K562 (cell line): ENCODE data around the gene CTDSP1. TPM values are rescaled to one million over a fixed set of nuclear protein-coding genes. Genes with fewer than 3 reads are reported as not detected.

Experiments
- ATAC-seq: fragments of 200-7000 bp; cut with Tn5 transposase; 3 replicates; pipeline ENCODE4 v1.9.1; 2020; ENCODE audit warnings: moderate library complexity
- BruUV-seq: library from RNA; stranded (reverse); fragments of 400-500 nt; replicated peaks from 2 replicates; lab custom pipeline; 2021; lab: Mats Ljungman, UMichigan
- CTCF ChIA-PET: fragments of 300-600 bp; formaldehyde crosslinking; extraction: SDS; loops from one replicate; lab custom pipeline; 2021; ENCODE audit warnings: low intra/inter-chr PET ratio; lab: Yijun Ruan, JAX
- POLR2A ChIA-PET: fragments of 300-600, 350-650 bp; sonication (Branson Sonifier 250); formaldehyde crosslinking; extraction: SDS; loops from one replicate; lab custom pipeline; 2021; ENCODE audit warnings: antibody characterized with exemption, inconsistent platforms; lab: Yijun Ruan, JAX
- DNase-seq, 4 experiments: peaks; one replicate each; pipeline versions ENCODE4 v3.0.0 to v3.0.0-alpha.2; 2011 to 2018; ENCODE audit warnings: low spot score in 3 of 4, mixed read lengths in 3 of 4; ENCODE audit errors: extremely low read depth in 1 of 4
- FAIRE-seq: peaks from 2 replicates; lab custom pipeline; 2011; peaks lifted over from hg19 to GRCh38; lab: Jason Lieb, UNC
- H2AFZ ChIP-seq: 2 replicates; pipeline ENCODE4 v1.6.0; 2011; ENCODE audit warnings: low read depth, low read length, control low read depth, inconsistent platforms
- H3K27ac ChIP-seq: fragments of 200-600 bp; 3 replicates; pipeline ENCODE4 v1.8.0; 2011; ENCODE audit warnings: low read depth, mild to moderate bottlenecking, control low read depth, inconsistent platforms, low read length, moderate library complexity, mixed read lengths; ENCODE audit errors: extremely low read depth
- H3K27me3 ChIP-seq, 2 experiments: fragments of 300-600 bp in 1 of 2; 2 replicates in 1 of 2; 3 replicates in 1 of 2; pipeline versions ENCODE4 v1.6.0 to v1.8.0; 2011; ENCODE audit warnings: inconsistent platforms in 2 of 2, low read length in 2 of 2, mild to moderate bottlenecking in 1 of 2, mixed read lengths in 1 of 2, moderate library complexity in 1 of 2; ENCODE audit not compliant: control insufficient read depth in 2 of 2, insufficient read depth in 2 of 2
- H3K36me3 ChIP-seq: fragments of 300-600 bp; 3 replicates; pipeline ENCODE4 v1.8.0; 2011; ENCODE audit warnings: mild to moderate bottlenecking, low read length, inconsistent platforms; ENCODE audit not compliant: control insufficient read depth, insufficient read depth
- H3K4me1 ChIP-seq, 2 experiments: fragments of 200-600 bp in 1 of 2; replicated peaks in 1 of 2; 2 replicates in 1 of 2; 3 replicates in 1 of 2; pipeline versions ENCODE4 v1.5.1 to v1.8.0; 2011; ENCODE audit warnings: inconsistent platforms in 2 of 2, low read length in 2 of 2, mild to moderate bottlenecking in 1 of 2, mixed read lengths in 1 of 2, moderate library complexity in 1 of 2; ENCODE audit not compliant: control insufficient read depth in 2 of 2, insufficient read depth in 2 of 2
- H3K4me2 ChIP-seq: 2 replicates; pipeline ENCODE4 v1.6.1; 2011; ENCODE audit warnings: low read length, control low read depth, inconsistent platforms, mixed read lengths; ENCODE audit not compliant: insufficient read depth
- H3K4me3 ChIP-seq: fragments of 200-600 bp; sonication (generic), shearing (Covaris generic); 2 replicates; pipeline ENCODE4 v1.5.1; 2016; ENCODE audit warnings: control low read depth, inconsistent platforms
- H3K79me2 ChIP-seq: fragments of 200-600 bp; 3 replicates; pipeline ENCODE4 v1.8.0; 2011; ENCODE audit warnings: low read length, inconsistent platforms; ENCODE audit not compliant: control insufficient read depth, insufficient read depth
- H3K9ac ChIP-seq, 2 experiments: 2 replicates each; pipeline versions ENCODE4 v1.6.0 to v1.6.1; 2011; ENCODE audit warnings: low read depth in 2 of 2, low read length in 2 of 2, control low read depth in 1 of 2, inconsistent platforms in 1 of 2, mild to moderate bottlenecking in 1 of 2, mixed read lengths in 1 of 2; ENCODE audit not compliant: insufficient read depth in 1 of 2
- H3K9me1 ChIP-seq: one replicate; pipeline ENCODE4 v1.6.0; 2011; ENCODE audit warnings: inconsistent platforms, mild to moderate bottlenecking, low read length, moderate library complexity; ENCODE audit not compliant: control insufficient read depth, insufficient read depth
- H3K9me3 ChIP-seq: replicated peaks from 2 replicates; pipeline ENCODE4 v1.5.1; 2011; ENCODE audit warnings: low read depth, low read length, inconsistent platforms; ENCODE audit not compliant: control insufficient read depth, insufficient read depth
- H4K20me1 ChIP-seq: replicated peaks from 2 replicates; pipeline ENCODE4 v1.6.1; 2011; ENCODE audit warnings: low read length, inconsistent platforms, mixed read lengths; ENCODE audit not compliant: control insufficient read depth, insufficient read depth
- BMI1 ChIP-seq: fragments of 150-350 bp; IDR thresholded peaks from 2 replicates; pipeline ENCODE4 v1.6.1; 2014; ENCODE audit warnings: low read length
- CCAR2 ChIP-seq: fragments of 200-400 bp; formaldehyde crosslinking; IDR thresholded peaks from 2 replicates; pipeline ENCODE4 v1.6.1; 2017; ENCODE audit warnings: mild to moderate bottlenecking, low read depth, low read length
- CREM ChIP-seq: IDR thresholded peaks from 2 replicates; pipeline ENCODE4 v1.6.1; 2014; ENCODE audit warnings: antibody characterized with exemption, low read depth
- CSDE1 ChIP-seq, 2 experiments: fragments of 450-650 bp; IDR thresholded peaks; 2 replicates each; pipeline ENCODE4 v1.6.1; 2016; ENCODE audit warnings: mild to moderate bottlenecking in 1 of 2
- ESRRB ChIP-seq: fragments of 250-450 bp; sonication (Bioruptor Pico); IDR thresholded peaks from 2 replicates; pipeline ENCODE4 v1.5.0; 2020; ENCODE audit warnings: mild to moderate bottlenecking, moderate library complexity, borderline replicate concordance
- HOXB6 ChIP-seq: fragments of 250-450 bp; sonication (Bioruptor Pico); IDR thresholded peaks from 2 replicates; pipeline ENCODE4 v1.5.1; 2022; ENCODE audit warnings: mild to moderate bottlenecking, borderline replicate concordance
- ZNF668 ChIP-seq: fragments of 250-450 bp; sonication (Bioruptor Pico); IDR thresholded peaks from 2 replicates; pipeline ENCODE4 v1.8.0; 2022; ENCODE audit warnings: mild to moderate bottlenecking, inconsistent platforms
- WGBS: fragments of 100-300 bp; shearing (Covaris generic); methylation state at CpG from one replicate; pipeline ENCODE4 v1.1.6; 2016; ENCODE audit warnings: low coverage, mixed read lengths; ENCODE audit not compliant: insufficient coverage; ENCODE audit errors: missing lambda C conversion rate; 5-methylcytosine and 5-hydroxymethylcytosine counted together
- in situ Hi-C: fragments of 300-500 bp; cut with MboI; formaldehyde crosslinking; loops from 4 replicates; pipeline ENCODE4 v1.15.0; 2018; ENCODE audit warnings: inconsistent platforms, mixed read lengths
- intact Hi-C: fragments of 100-400 bp; cut with micrococcal nuclease; formaldehyde crosslinking; loops from 2 replicates; pipeline ENCODE4 v1.14.2; 2022
- polyA plus RNA-seq, 8 experiments: library from polyadenylated mRNA; depleted of rRNA in 4 of 8; stranded (reverse) in 5 of 8; unstranded in 3 of 8; fragments of >200 nt; fragmentation: Nextera tagmentation in 2 of 8; fragmentation: Illumina TruSeq in 1 of 8; extraction: Ambion mirVana in 2 of 8; extraction: Trizol in 1 of 8; gene quantifications; 2 replicates each; pipeline versions ENCODE4 v1.2.1 to v1.2.3, GENCODE V29; 2011 to 2014; ENCODE audit warnings: inconsistent platforms in 1 of 8, missing spikeins in 1 of 8
- total RNA-seq, 7 experiments: library from RNA; depleted of rRNA in 6 of 7; stranded (reverse); fragments of >200 nt in 6 of 7; fragmentation: Illumina TruSeq in 2 of 7; extraction: Trizol in 2 of 7; gene quantifications; 2 replicates each; pipeline versions ENCODE4 v1.2.1 to v1.2.3, GENCODE V29; 2011 to 2021; ENCODE audit warnings: low replicate concordance in 1 of 7
- TF ChIP-seq, protein P1 (sequence below): sonication (generic); formaldehyde crosslinking; IDR thresholded peaks from 2 replicates; pipeline ENCODE4 v1.8.0; 2023; ENCODE audit warnings: mild to moderate bottlenecking, missing genetic modification reagents

CTDSP1 gene
- total and polyA plus RNA-seq, 9 of the 15 experiments (the other 6 are each of a cell fraction or from before 2014, with no cell fraction given) = 2.4 to 74.8 (median 45.8) TPM

GRCh38 chr2:218382785-218383184 is 16.9 kb upstream of the CTDSP1 start:
- WGBS = 20% methylated on average over 5 of the region's 6 CpGs
- H3K27ac ChIP-seq = no peak overlapping the region
- ATAC-seq (no peak), DNase-seq (no peak), FAIRE-seq (no peak)
- H3K4me1 ChIP-seq = peaks cover 9 to 10% of the 10 kb centered on the region in 2 experiments; a peak in 4 of 5 replicates
- no peak overlapping the region for H2AFZ ChIP-seq
- no peak overlapping the region for H3K4me2 ChIP-seq
- no peak overlapping the region for H3K4me3 ChIP-seq
- CTCF ChIA-PET = no interaction called here
- H3K9ac ChIP-seq = peak overlapping the region in 1 of 2 experiments; percentile 26; a peak in 1 of 4 replicates
- no peaks in the 10 kb centered on the region for H3K9me1 ChIP-seq
- H4K20me1 ChIP-seq = no peaks in the 10 kb centered on the region
- in situ Hi-C loops = no loop called here
- no peaks in the 10 kb centered on the region for H3K9me3 ChIP-seq
- H3K36me3 ChIP-seq = no peaks in the 10 kb centered on the region
- no peak for TF ChIP-seq CSDE1 (IDR thresholded peaks at IDR 0.05)
- TF ChIP-seq ZNF668 (CRISPR knock-in tag) = no peak
- no peak for TF ChIP-seq HOXB6 (CRISPR knock-in tag)
- no peak for TF ChIP-seq CCAR2
- TF ChIP-seq CREM = no peak
- no peak for TF ChIP-seq ESRRB
- no peak for TF ChIP-seq BMI1
- TF ChIP-seq, protein P1, sequence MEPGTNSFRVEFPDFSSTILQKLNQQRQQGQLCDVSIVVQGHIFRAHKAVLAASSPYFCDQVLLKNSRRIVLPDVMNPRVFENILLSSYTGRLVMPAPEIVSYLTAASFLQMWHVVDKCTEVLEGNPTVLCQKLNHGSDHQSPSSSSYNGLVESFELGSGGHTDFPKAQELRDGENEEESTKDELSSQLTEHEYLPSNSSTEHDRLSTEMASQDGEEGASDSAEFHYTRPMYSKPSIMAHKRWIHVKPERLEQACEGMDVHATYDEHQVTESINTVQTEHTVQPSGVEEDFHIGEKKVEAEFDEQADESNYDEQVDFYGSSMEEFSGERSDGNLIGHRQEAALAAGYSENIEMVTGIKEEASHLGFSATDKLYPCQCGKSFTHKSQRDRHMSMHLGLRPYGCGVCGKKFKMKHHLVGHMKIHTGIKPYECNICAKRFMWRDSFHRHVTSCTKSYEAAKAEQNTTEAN (CRISPR knock-in tag) = no peak
- POLR2A ChIA-PET = interaction anchor here (0.6 kb wide), 1 partner anchor 10 kb away, joined by 3 read pairs; no protein-coding TSS in a partner anchor
- intact Hi-C loops = no loop called here
- H3K27me3 ChIP-seq = no peaks in the 10 kb centered on the region
- no peaks in the 10 kb centered on the region for H3K79me2 ChIP-seq
- BruUV-seq = no TSS peak
